ENCODE results near the gene PIGR. TPM values are rescaled to one million over a fixed set of nuclear protein-coding genes. Genes with fewer than 3 reads are reported as not detected.

PIGR gene
- total RNA-seq, result 0.07 TPM in 1 of 2 replicates, not detected in the other

- no peak for DNase-seq
- no peak within 1 kb of the TSS for H3K4me3 Mint-ChIP-seq
- no peaks in the 10 kb centered on the region for H3K36me3 Mint-ChIP-seq (ENCODE audit: low read depth)
- H3K4me1 Mint-ChIP-seq, result no peaks in the 10 kb centered on the region
- H3K27ac Mint-ChIP-seq, result no peak within 1 kb of the TSS
- H3K9me3 Mint-ChIP-seq, result peaks cover 5% of the 10 kb centered on the region
- intact Hi-C loops (cut with micrococcal nuclease), result no loop called here
- peaks cover 32% of the 10 kb centered on the region for H3K27me3 Mint-ChIP-seq
These were observed at the start of gene PIGR for GRCh38 chr1:206946261-206946660. Gene PIGR (minus strand): TSS chr1:206946466. CDS start chr1:206940531, 5,935 bp downstream.

- Mint-ChIP-seq H3K4me1 (no peaks in the 10 kb centered on the region), H3K9me3 (no peaks in the 10 kb centered on the region), H3K27me3 (peaks cover 57% of the 10 kb centered on the region), H3K4me3 (no peak overlapping the region), H3K36me3 (ENCODE audit: low read depth) (no peaks in the 10 kb centered on the region), H3K27ac (no peak overlapping the region)
- intact Hi-C loops (cut with micrococcal nuclease), result no loop called here
- no peak for DNase-seq
These were observed 46.5 kb upstream of the PIGR start for GRCh38 chr1:206992790-206993189.

GRCh38 chr1:206987873-206988272, 41.6 kb upstream of the PIGR start:
- Mint-ChIP-seq H3K27ac (no peak overlapping the region), H3K27me3 (peaks cover 56% of the 10 kb centered on the region), H3K36me3 (ENCODE audit: low read depth) (no peaks in the 10 kb centered on the region), H3K4me1 (no peaks in the 10 kb centered on the region), H3K9me3 (no peaks in the 10 kb centered on the region), H3K4me3 (no peak overlapping the region)
- DNase-seq, result no peak
- intact Hi-C loops (cut with micrococcal nuclease), result loop anchor here (5.0 kb wide), 1 partner anchor 509 kb away; the partner anchor contains the start of gene CR1

- H3K27me3 Mint-ChIP-seq, result peaks cover 53% of the 10 kb centered on the region
- DNase-seq, result no peak
- H3K36me3 Mint-ChIP-seq (ENCODE audit: low read depth), result no peaks in the 10 kb centered on the region
These were observed 40.6 kb upstream of the PIGR start for GRCh38 chr1:206986885-206987284.

GRCh38 chr1:206986402-206986801, 40.1 kb upstream of the PIGR start:
- no peak for DNase-seq
- H3K36me3 Mint-ChIP-seq (ENCODE audit: low read depth), result no peaks in the 10 kb centered on the region
- no peak overlapping the region for H3K4me3 Mint-ChIP-seq
- H3K27ac Mint-ChIP-seq, result no peak overlapping the region
- no peaks in the 10 kb centered on the region for H3K4me1 Mint-ChIP-seq
- no peaks in the 10 kb centered on the region for H3K9me3 Mint-ChIP-seq
- intact Hi-C loops (cut with micrococcal nuclease), result loop anchor here (5.0 kb wide), 1 partner anchor 511 kb away; the partner anchor contains the start of gene CR1
- H3K27me3 Mint-ChIP-seq, result peaks cover 52% of the 10 kb centered on the region

More at GRCh38 chr1:206986885-206987284, 40.6 kb upstream of the PIGR start:
- H3K9me3 Mint-ChIP-seq, result no peaks in the 10 kb centered on the region
- H3K4me3 Mint-ChIP-seq, result no peak overlapping the region
- intact Hi-C loops (cut with micrococcal nuclease), result loop anchor here (5.0 kb wide), 1 partner anchor 510 kb away; the partner anchor contains the start of gene CR1
- H3K27ac Mint-ChIP-seq, result no peak overlapping the region
- no peaks in the 10 kb centered on the region for H3K4me1 Mint-ChIP-seq

- no peak for DNase-seq
- peaks cover 57% of the 10 kb centered on the region for H3K27me3 Mint-ChIP-seq
- H3K9me3 Mint-ChIP-seq, result no peaks in the 10 kb centered on the region
- no peak overlapping the region for H3K27ac Mint-ChIP-seq
- H3K36me3 Mint-ChIP-seq (ENCODE audit: low read depth), result no peaks in the 10 kb centered on the region
- intact Hi-C loops (cut with micrococcal nuclease), result loop anchor here (5.0 kb wide), 1 partner anchor 512 kb away; the partner anchor contains the start of gene CR1
- H3K4me3 Mint-ChIP-seq, result no peak overlapping the region
- H3K4me1 Mint-ChIP-seq, result no peaks in the 10 kb centered on the region
These were observed 39.0 kb upstream of the PIGR start for GRCh38 chr1:206985162-206985749.

GRCh38 chr1:206982216-206982615, 36.0 kb upstream of the PIGR start:
- intact Hi-C loops (cut with micrococcal nuclease), result loop anchor here (1.0 to 5.0 kb wide), 5 partner anchors 47 to 350 kb away; partner anchors contain the start of gene IL20
- no peaks in the 10 kb centered on the region for H3K4me1 Mint-ChIP-seq
- H3K27ac Mint-ChIP-seq, result no peak overlapping the region
- peak; percentile 90 for DNase-seq
- H3K27me3 Mint-ChIP-seq, result peaks cover 52% of the 10 kb centered on the region
- H3K9me3 Mint-ChIP-seq, result no peaks in the 10 kb centered on the region
- no peaks in the 10 kb centered on the region for H3K36me3 Mint-ChIP-seq (ENCODE audit: low read depth)
- no peak overlapping the region for H3K4me3 Mint-ChIP-seq

- no peak for DNase-seq
- no peak overlapping the region for H3K4me3 Mint-ChIP-seq
- intact Hi-C loops (cut with micrococcal nuclease), result loop anchor here (5.0 kb wide), 4 partner anchors 112 to 347 kb away; partner anchors contain the start of gene IL20
- H3K27me3 Mint-ChIP-seq, result peaks cover 46% of the 10 kb centered on the region
- H3K9me3 Mint-ChIP-seq, result no peaks in the 10 kb centered on the region
- H3K36me3 Mint-ChIP-seq (ENCODE audit: low read depth), result no peaks in the 10 kb centered on the region
- H3K27ac Mint-ChIP-seq, result no peak overlapping the region
- no peaks in the 10 kb centered on the region for H3K4me1 Mint-ChIP-seq
These were observed 33.2 kb upstream of the PIGR start for GRCh38 chr1:206979379-206980043.

- DNase-seq, result no peak
- H3K36me3 Mint-ChIP-seq (ENCODE audit: low read depth), result no peaks in the 10 kb centered on the region
- H3K9me3 Mint-ChIP-seq, result no peaks in the 10 kb centered on the region
- no peaks in the 10 kb centered on the region for H3K4me1 Mint-ChIP-seq
- peaks cover 40% of the 10 kb centered on the region for H3K27me3 Mint-ChIP-seq
- no peak overlapping the region for H3K27ac Mint-ChIP-seq
- no peak overlapping the region for H3K4me3 Mint-ChIP-seq
- intact Hi-C loops (cut with micrococcal nuclease), result no loop called here
These were observed 32.0 kb upstream of the PIGR start for GRCh38 chr1:206978259-206978658.

- Mint-ChIP-seq H3K4me1 (no peaks in the 10 kb centered on the region), H3K27ac (no peak overlapping the region), H3K4me3 (no peak overlapping the region), H3K36me3 (ENCODE audit: low read depth) (no peaks in the 10 kb centered on the region), H3K27me3 (peaks cover 47% of the 10 kb centered on the region), H3K9me3 (no peaks in the 10 kb centered on the region)
- no peak for DNase-seq
- intact Hi-C loops (cut with micrococcal nuclease), result no loop called here
These were observed 29.0 kb upstream of the PIGR start for GRCh38 chr1:206975306-206975705.

- H3K4me3 Mint-ChIP-seq, result no peak overlapping the region
- H3K36me3 Mint-ChIP-seq (ENCODE audit: low read depth), result no peaks in the 10 kb centered on the region
- no peak for DNase-seq
- H3K27me3 Mint-ChIP-seq, result peaks cover 49% of the 10 kb centered on the region
- no peaks in the 10 kb centered on the region for H3K4me1 Mint-ChIP-seq
- intact Hi-C loops (cut with micrococcal nuclease), result no loop called here
- H3K27ac Mint-ChIP-seq, result no peak overlapping the region
- no peaks in the 10 kb centered on the region for H3K9me3 Mint-ChIP-seq
These were observed 27.9 kb upstream of the PIGR start for GRCh38 chr1:206974140-206974539.

GRCh38 chr1:206972728-206973127, 26.5 kb upstream of the PIGR start:
- Mint-ChIP-seq H3K36me3 (ENCODE audit: low read depth) (no peaks in the 10 kb centered on the region), H3K27ac (no peak overlapping the region), H3K27me3 (peaks cover 48% of the 10 kb centered on the region), H3K4me1 (peaks cover 13% of the 10 kb centered on the region), H3K9me3 (no peaks in the 10 kb centered on the region), H3K4me3 (no peak overlapping the region)
- DNase-seq, result no peak
- intact Hi-C loops (cut with micrococcal nuclease), result no loop called here

- Mint-ChIP-seq H3K27me3 (peaks cover 35% of the 10 kb centered on the region), H3K4me1 (peaks cover 25% of the 10 kb centered on the region), H3K4me3 (no peak overlapping the region), H3K27ac (no peak overlapping the region), H3K9me3 (no peaks in the 10 kb centered on the region), H3K36me3 (ENCODE audit: low read depth) (no peaks in the 10 kb centered on the region)
- intact Hi-C loops (cut with micrococcal nuclease), result no loop called here
- DNase-seq, result no peak
These were observed 24.9 kb upstream of the PIGR start for GRCh38 chr1:206971029-206971655.

GRCh38 chr1:206970446-206970845, 24.2 kb upstream of the PIGR start, which contains the start of gene FCAMR:
Gene FCAMR (minus strand): TSS chr1:206970460. CDS start chr1:206970125, 335 bp downstream.
- Mint-ChIP-seq H3K36me3 (ENCODE audit: low read depth) (no peaks in the 10 kb centered on the region), H3K4me1 (peaks cover 27% of the 10 kb centered on the region), H3K4me3 (no peak within 1 kb of the TSS), H3K27me3 (peaks cover 35% of the 10 kb centered on the region), H3K27ac (no peak within 1 kb of the TSS), H3K9me3 (no peaks in the 10 kb centered on the region)
- intact Hi-C loops (cut with micrococcal nuclease), result no loop called here
- no peak for DNase-seq

All from activated CD4-positive, alpha-beta T cell treated with anti-CD3 and anti-CD28 coated beads, Interleukin-2, amount 10 ng/mL, durations not matched to agents 24 days and 14 days (primary cell).